ENCODE results near the gene GRIK3.

Gene GRIK3

DNA sequence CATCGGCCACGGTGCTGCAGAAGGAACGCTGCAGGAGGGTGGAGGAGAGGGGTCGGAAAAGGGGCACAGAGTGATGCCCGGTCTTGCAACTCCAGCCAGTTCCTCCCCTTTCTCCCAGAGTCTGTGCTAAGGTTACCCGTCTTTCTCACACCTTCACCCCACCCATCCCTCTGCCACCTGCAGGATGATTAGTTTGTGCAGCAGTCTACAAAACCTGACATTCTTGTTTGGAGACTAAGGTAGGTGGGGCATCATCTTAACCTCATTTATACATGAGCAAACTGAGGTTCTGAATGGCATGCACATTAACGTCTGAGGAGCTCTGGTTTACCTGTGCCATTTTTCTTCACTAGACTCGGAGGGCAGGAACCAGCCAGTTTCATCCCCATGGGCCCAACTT lies 232.3 kb downstream of the GRIK3 start:
- Histone ChIP-seq H2BK15ac (ENCODE audit: low read depth, poor library complexity, severe bottlenecking) (no peak overlapping the region), H3K4me2 (ENCODE audit: low read length, poor library complexity, severe bottlenecking) (no peak overlapping the region), H3K36me3 (ENCODE audit: control insufficient read depth in 1 of 2, insufficient read depth in 2 of 2, low read depth in 1 of 2, low read length in 2 of 2) (no peaks in the 10 kb centered on the region), H4K8ac (ENCODE audit: low read length) (no peak overlapping the region), H2BK120ac (ENCODE audit: low read depth, low read length) (no peak overlapping the region), H3K27me3 (ENCODE audit: control insufficient read depth in 1 of 2, insufficient read depth in 1 of 2, low read length in 2 of 2) (no peaks in the 10 kb centered on the region), H3K23ac (ENCODE audit: low read length in 2 of 2) (no peak overlapping the region), H3K27ac (ENCODE audit: low read length, poor library complexity, severe bottlenecking) (no peak overlapping the region), H3K4me1 (ENCODE audit: control insufficient read depth, insufficient read depth, low read depth, low read length) (no peaks in the 10 kb centered on the region), H3K79me1 (replicated peaks; ENCODE audit: low read length, poor library complexity, severe bottlenecking) (no peaks in the 10 kb centered on the region), H3K14ac (ENCODE audit: low read length in 2 of 2) (no peak overlapping the region), H3K4ac (ENCODE audit: low read depth in 1 of 2, low read length in 2 of 2) (no peak overlapping the region), H2AFZ (ENCODE audit: low read depth, low read length) (no peak overlapping the region), H2BK5ac (ENCODE audit: low read depth, low read length, poor library complexity, severe bottlenecking) (no peak overlapping the region), H3K9ac (ENCODE audit: low read length) (no peak overlapping the region), H4K91ac (ENCODE audit: low read length) (no peak overlapping the region), H3K4me3 (ENCODE audit: insufficient read depth in 1 of 2, low read depth in 1 of 2, low read length in 2 of 2) (no peak overlapping the region), H3K18ac (ENCODE audit: low read depth in 1 of 2, low read length in 2 of 2) (no peak overlapping the region), H2AK5ac (ENCODE audit: low read length, severe bottlenecking) (no peak overlapping the region), H3K9me3 (ENCODE audit: control insufficient read depth, low read length) (no peaks in the 10 kb centered on the region), H2BK12ac (ENCODE audit: low read length in 2 of 2) (no peak overlapping the region)
- no peak for DNase-seq
- 74% methylated on average over 2 of the region's 8 CpGs for WGBS

DNA sequence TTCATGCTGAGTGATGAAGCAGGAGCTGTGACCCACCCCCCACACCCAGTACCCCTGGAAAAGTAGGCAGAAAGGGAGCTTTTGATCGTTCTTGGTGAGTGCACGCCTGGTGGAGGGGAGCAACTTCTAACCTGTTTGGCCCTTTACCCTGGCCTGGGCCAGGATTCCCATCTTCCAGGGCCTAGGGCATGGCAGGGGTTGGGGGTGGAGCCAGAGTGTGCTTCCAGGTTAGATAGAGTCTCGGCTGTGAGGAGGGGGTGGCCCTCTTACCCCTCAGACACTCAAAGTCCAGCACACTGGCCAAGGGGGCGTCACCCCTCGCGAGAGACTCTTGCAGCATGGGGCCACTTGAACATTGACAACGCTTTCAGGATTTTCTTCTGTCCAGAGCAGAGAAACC lies 236.6 kb downstream of the GRIK3 start:
- Histone ChIP-seq H2BK120ac (ENCODE audit: low read depth, low read length) (no peak overlapping the region), H3K36me3 (ENCODE audit: control insufficient read depth in 1 of 2, insufficient read depth in 2 of 2, low read depth in 1 of 2, low read length in 2 of 2) (no peaks in the 10 kb centered on the region), H4K91ac (ENCODE audit: low read length) (no peak overlapping the region), H3K9me3 (ENCODE audit: control insufficient read depth, low read length) (no peaks in the 10 kb centered on the region), H2BK12ac (ENCODE audit: low read length in 2 of 2) (no peak overlapping the region), H3K4me2 (ENCODE audit: low read length, poor library complexity, severe bottlenecking) (no peak overlapping the region), H3K4ac (ENCODE audit: low read depth in 1 of 2, low read length in 2 of 2) (no peak overlapping the region), H3K4me1 (ENCODE audit: control insufficient read depth, insufficient read depth, low read depth, low read length) (no peaks in the 10 kb centered on the region), H3K79me1 (replicated peaks; ENCODE audit: low read length, poor library complexity, severe bottlenecking) (no peaks in the 10 kb centered on the region), H2BK5ac (ENCODE audit: low read depth, low read length, poor library complexity, severe bottlenecking) (no peak overlapping the region), H3K27me3 (ENCODE audit: control insufficient read depth in 1 of 2, insufficient read depth in 1 of 2, low read length in 2 of 2) (no peaks in the 10 kb centered on the region), H3K4me3 (ENCODE audit: insufficient read depth in 1 of 2, low read depth in 1 of 2, low read length in 2 of 2) (no peak overlapping the region), H3K23ac (ENCODE audit: low read length in 2 of 2) (no peak overlapping the region), H2AFZ (ENCODE audit: low read depth, low read length) (no peak overlapping the region), H3K27ac (ENCODE audit: low read length, poor library complexity, severe bottlenecking) (no peak overlapping the region), H2AK5ac (ENCODE audit: low read length, severe bottlenecking) (no peak overlapping the region), H3K14ac (ENCODE audit: low read length in 2 of 2) (no peak overlapping the region), H4K8ac (ENCODE audit: low read length) (no peak overlapping the region), H3K18ac (ENCODE audit: low read depth in 1 of 2, low read length in 2 of 2) (no peak overlapping the region), H2BK15ac (ENCODE audit: low read depth, poor library complexity, severe bottlenecking) (no peak overlapping the region), H3K9ac (ENCODE audit: low read length) (no peak overlapping the region)
- DNase-seq, result no peak
- 73% methylated on average over 7 of the region's 7 CpGs for WGBS

- H2BK5ac ChIP-seq (ENCODE audit: low read depth, low read length, poor library complexity, severe bottlenecking), result no peak overlapping the region
- H3K4me2 ChIP-seq (ENCODE audit: low read length, poor library complexity, severe bottlenecking), result no peak overlapping the region
- H3K9me3 ChIP-seq (ENCODE audit: control insufficient read depth, low read length), result no peaks in the 10 kb centered on the region
- no peak overlapping the region for H3K9ac ChIP-seq (ENCODE audit: low read length)
- no peak overlapping the region for H2BK12ac ChIP-seq (ENCODE audit: low read length in 2 of 2)
- no peak overlapping the region for H3K4me3 ChIP-seq (ENCODE audit: insufficient read depth in 1 of 2, low read depth in 1 of 2, low read length in 2 of 2)
- no peak overlapping the region for H4K8ac ChIP-seq (ENCODE audit: low read length)
- H3K14ac ChIP-seq (ENCODE audit: low read length in 2 of 2), result no peak overlapping the region
- H3K27ac ChIP-seq (ENCODE audit: low read length, poor library complexity, severe bottlenecking), result no peak overlapping the region
- no peak overlapping the region for H3K4ac ChIP-seq (ENCODE audit: low read depth in 1 of 2, low read length in 2 of 2)
- no peaks in the 10 kb centered on the region for H3K4me1 ChIP-seq (ENCODE audit: control insufficient read depth, insufficient read depth, low read depth, low read length)
- H3K79me1 ChIP-seq (replicated peaks; ENCODE audit: low read length, poor library complexity, severe bottlenecking), result no peaks in the 10 kb centered on the region
- H2AFZ ChIP-seq (ENCODE audit: low read depth, low read length), result no peak overlapping the region
- no peak overlapping the region for H2BK120ac ChIP-seq (ENCODE audit: low read depth, low read length)
- no peaks in the 10 kb centered on the region for H3K27me3 ChIP-seq (ENCODE audit: control insufficient read depth in 1 of 2, insufficient read depth in 1 of 2, low read length in 2 of 2)
- H3K18ac ChIP-seq (ENCODE audit: low read depth in 1 of 2, low read length in 2 of 2), result no peak overlapping the region
- no peak for DNase-seq
- no peaks in the 10 kb centered on the region for H3K36me3 ChIP-seq (ENCODE audit: control insufficient read depth in 1 of 2, insufficient read depth in 2 of 2, low read depth in 1 of 2, low read length in 2 of 2)
- no peak overlapping the region for H2AK5ac ChIP-seq (ENCODE audit: low read length, severe bottlenecking)
- H4K91ac ChIP-seq (ENCODE audit: low read length), result no peak overlapping the region
- 69% methylated on average over 5 of the region's 5 CpGs for WGBS
- no peak overlapping the region for H3K23ac ChIP-seq (ENCODE audit: low read length in 2 of 2)
- no peak overlapping the region for H2BK15ac ChIP-seq (ENCODE audit: low read depth, poor library complexity, severe bottlenecking)
Observed at GRCh38 chr1:36796733-36797132, 237.6 kb downstream of the GRIK3 start.

DNA sequence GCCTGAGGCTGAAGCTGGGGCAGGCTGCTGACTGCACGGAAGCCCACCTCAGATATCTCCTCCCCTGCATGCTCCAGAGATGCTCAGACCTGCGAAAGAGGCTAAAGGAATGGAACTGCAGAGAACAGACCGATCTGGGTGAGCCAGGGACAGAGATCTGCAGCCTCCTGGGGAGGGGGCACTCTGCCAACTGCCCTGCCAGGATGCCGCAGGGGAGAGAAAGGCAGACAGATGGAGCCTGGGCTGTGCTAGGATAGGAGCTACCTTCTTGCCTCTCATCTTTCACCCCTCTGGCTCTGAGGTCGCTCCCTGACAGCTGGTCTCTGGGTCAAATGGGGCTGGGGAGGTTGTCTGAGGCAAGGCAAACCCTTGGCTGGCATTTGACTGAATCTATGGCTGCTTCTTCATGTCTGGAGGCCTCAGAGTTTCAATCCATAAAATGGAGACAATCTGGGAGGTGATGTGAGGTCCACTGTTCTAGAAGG lies 238.2 kb downstream of the GRIK3 start:
- no peak overlapping the region for H3K27ac ChIP-seq (ENCODE audit: low read length, poor library complexity, severe bottlenecking)
- no peak overlapping the region for H2AK5ac ChIP-seq (ENCODE audit: low read length, severe bottlenecking)
- H3K9me3 ChIP-seq (ENCODE audit: control insufficient read depth, low read length), result no peaks in the 10 kb centered on the region
- H2BK120ac ChIP-seq (ENCODE audit: low read depth, low read length), result no peak overlapping the region
- no peak overlapping the region for H3K23ac ChIP-seq (ENCODE audit: low read length in 2 of 2)
- no peak overlapping the region for H2AFZ ChIP-seq (ENCODE audit: low read depth, low read length)
- H3K36me3 ChIP-seq (ENCODE audit: control insufficient read depth in 1 of 2, insufficient read depth in 2 of 2, low read depth in 1 of 2, low read length in 2 of 2), result no peaks in the 10 kb centered on the region
- no peak for DNase-seq
- no peaks in the 10 kb centered on the region for H3K27me3 ChIP-seq (ENCODE audit: control insufficient read depth in 1 of 2, insufficient read depth in 1 of 2, low read length in 2 of 2)
- no peak overlapping the region for H3K4me3 ChIP-seq (ENCODE audit: insufficient read depth in 1 of 2, low read depth in 1 of 2, low read length in 2 of 2)
- no peak overlapping the region for H3K9ac ChIP-seq (ENCODE audit: low read length)
- 42% methylated on average over 4 of the region's 5 CpGs for WGBS
- H3K14ac ChIP-seq (ENCODE audit: low read length in 2 of 2), result no peak overlapping the region
- no peak overlapping the region for H2BK12ac ChIP-seq (ENCODE audit: low read length in 2 of 2)
- H4K91ac ChIP-seq (ENCODE audit: low read length), result no peak overlapping the region
- no peaks in the 10 kb centered on the region for H3K79me1 ChIP-seq (replicated peaks; ENCODE audit: low read length, poor library complexity, severe bottlenecking)
- H3K4ac ChIP-seq (ENCODE audit: low read depth in 1 of 2, low read length in 2 of 2), result no peak overlapping the region
- H2BK5ac ChIP-seq (ENCODE audit: low read depth, low read length, poor library complexity, severe bottlenecking), result no peak overlapping the region
- H4K8ac ChIP-seq (ENCODE audit: low read length), result no peak overlapping the region
- no peak overlapping the region for H3K4me2 ChIP-seq (ENCODE audit: low read length, poor library complexity, severe bottlenecking)
- H3K4me1 ChIP-seq (ENCODE audit: control insufficient read depth, insufficient read depth, low read depth, low read length), result no peaks in the 10 kb centered on the region
- H2BK15ac ChIP-seq (ENCODE audit: low read depth, poor library complexity, severe bottlenecking), result no peak overlapping the region
- no peak overlapping the region for H3K18ac ChIP-seq (ENCODE audit: low read depth in 1 of 2, low read length in 2 of 2)

Data from mesenchymal stem cell (in vitro differentiated cells and primary cell).